Cerebellar cortex (tissue), 1 donor: ENCODE results near the gene SYNM.

ENCODE experiments used
- DNase-seq: peaks from one replicate; pipeline ENCODE4 v3.0.0-alpha.2; 2015; ENCODE audit warnings: low spot score

Gene SYNM

GRCh38 chr15:99140590-99140989 lies 35.7 kb downstream of the SYNM start:
- no peak for DNase-seq

DNA sequence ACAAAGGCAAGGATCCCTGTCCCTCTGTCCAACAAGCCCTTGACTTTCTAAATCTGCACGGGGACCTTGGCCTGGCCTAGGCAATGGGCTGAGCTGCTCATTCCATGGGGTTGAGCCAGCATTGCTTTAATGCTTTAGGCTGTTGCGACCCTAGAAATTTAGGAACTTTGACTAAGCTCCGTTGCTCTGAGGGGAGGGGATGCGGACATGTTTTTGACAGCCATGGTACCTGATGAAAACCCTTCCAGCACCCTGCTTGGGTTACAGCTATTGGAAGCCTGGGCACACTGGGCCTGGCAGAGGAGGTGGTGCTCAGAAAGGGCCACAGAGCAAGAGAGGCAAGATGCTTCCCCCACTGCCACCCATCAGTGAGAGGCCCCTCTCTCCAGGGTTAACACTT lies 37.1 kb downstream of the SYNM start:
- no peak for DNase-seq

GRCh38 chr15:99142562-99142961 lies 37.7 kb downstream of the SYNM start:
- DNase-seq: no peak

DNA sequence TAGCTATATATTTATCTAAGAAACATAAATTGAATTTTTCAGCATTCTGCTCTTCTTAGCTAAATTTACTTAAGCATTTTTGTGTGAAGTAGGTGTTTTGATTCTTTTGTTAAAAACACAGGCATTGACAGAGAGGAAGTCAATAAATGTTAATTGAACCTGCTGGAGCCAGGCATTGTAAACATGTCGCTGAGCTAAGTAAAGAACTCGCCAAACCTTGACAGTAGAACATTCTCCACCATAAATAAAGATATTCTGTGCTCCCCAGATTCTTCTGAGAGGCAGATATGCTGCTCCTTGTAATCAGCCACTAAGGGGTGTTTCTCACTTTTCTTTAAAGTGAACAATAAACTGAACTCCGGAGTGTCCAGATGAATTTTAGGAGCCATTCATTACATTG lies 38.4 kb downstream of the SYNM start:
- no peak for DNase-seq

- no peak for DNase-seq
Measured at GRCh38 chr15:99143655-99144610, 39.1 kb downstream of the SYNM start.

DNA sequence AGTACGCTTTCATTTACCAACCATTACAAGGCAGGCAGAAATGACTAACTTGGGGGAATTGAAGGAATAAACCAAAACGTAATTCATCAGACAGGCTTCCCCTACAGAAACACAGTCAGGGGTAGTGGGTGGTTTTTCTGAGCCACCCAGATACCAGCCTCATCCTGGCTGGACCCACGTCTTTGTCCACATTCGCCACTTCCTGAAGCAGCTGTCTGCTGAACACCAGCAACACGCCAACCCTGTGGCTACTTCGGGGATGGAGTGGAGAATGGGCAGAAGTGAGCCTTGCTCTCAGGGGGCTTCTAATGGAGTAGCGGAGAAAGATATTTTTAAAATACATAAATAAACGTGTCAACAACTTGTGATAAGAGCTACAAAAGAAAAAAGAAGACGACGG lies 40.1 kb downstream of the SYNM start:
- no peak for DNase-seq

DNA sequence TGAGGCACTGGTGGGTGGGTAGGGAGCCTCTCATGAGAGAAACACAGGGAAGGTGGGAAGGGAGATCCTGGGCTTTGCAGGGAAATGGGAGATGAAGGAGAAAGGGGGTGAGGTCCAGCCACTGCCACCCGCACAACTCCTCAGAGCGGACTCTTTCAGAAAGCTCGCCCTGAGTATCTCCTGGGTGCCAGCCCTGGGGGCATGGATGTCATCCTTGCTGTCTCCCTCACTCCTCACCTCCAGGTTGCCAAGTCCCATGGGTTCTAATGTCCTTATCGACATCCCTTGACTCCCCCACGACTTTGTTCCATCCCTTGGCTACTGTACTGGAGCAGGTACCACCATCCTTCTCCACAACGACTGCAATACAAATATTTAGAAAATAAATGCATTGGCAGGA lies 40.9 kb downstream of the SYNM start:
- no peak for DNase-seq

DNA sequence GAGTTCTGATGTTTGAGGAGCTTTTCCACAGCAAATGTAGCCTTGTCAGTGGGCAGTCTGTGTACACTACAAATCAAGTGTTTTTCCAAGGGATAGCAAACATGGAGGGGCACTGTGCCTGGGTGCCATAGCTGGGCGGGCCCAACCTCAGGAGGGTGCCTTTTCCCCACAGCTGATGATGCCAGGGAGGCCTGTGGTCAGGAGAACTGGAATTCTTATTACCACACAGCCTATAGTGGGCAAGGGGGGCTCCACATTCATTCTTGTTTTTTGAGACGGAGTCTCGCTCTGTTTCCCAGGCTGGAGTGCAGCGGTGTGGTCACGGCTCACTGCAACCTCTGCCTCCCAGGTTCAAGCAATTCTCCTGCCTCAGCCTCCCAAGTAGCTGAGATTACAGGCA lies 41.8 kb downstream of the SYNM start:
- DNase-seq: no peak

DNA sequence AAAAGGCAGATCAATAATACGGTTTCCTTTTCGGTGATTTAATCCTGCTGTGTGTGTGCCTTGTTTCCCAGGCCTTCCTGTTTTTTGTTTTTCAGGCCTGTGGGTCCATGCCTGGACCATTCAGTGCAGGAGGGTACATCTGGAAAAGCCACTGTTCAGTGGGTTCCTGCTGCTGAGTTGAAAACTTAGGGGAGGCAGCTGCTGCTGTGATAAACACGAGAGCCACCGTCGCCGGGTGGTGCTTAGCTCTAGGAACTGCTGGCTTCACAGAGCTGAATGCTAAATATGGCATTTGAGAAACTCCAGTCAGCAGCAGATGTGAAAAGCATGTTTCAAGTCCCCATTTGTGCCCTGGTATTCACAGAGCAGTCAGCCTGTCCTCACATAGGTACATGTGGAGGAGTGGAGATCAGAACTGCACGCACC lies 44.0 kb downstream of the SYNM start:
- DNase-seq: no peak

DNA sequence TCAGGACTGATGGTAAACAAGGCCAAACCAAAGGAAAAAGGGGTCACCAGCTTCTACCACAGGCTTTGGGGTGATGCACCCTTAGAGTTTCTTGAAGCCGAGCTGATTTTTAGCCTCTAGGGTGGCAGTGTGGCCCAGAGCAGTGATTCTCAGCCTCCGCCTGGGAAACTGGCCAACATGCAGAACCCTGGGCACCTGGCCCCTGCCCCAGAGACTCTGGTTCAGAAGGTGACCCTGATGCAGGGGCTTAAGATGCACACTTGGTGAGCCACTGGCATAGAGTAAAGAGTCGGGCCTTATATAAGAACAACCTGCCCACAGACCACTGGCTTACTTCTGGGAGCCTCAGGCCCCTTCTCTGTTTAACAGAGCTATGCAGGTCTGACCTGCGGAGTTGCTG lies 44.5 kb downstream of the SYNM start:
- DNase-seq: no peak

DNA sequence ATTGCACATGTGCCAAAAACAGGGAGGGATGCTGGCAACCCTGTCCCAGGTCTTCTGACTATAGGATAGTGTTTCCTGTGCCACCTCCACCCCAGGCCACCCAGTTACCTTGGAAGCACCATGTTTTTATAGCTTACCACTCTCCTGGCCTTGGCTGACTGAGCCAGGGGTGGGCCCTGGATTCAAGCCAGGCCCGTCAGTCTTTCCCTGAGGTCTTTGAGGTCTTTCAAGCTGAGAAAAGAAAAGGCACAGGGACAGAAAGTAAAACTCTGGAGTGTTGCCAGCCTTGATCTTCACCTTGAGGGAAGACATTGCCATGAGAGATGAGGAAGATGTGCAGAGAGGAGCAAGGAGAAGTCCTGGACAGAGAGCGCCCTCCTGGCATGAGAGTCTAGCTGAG lies 46.3 kb downstream of the SYNM start:
- DNase-seq: no peak

DNA sequence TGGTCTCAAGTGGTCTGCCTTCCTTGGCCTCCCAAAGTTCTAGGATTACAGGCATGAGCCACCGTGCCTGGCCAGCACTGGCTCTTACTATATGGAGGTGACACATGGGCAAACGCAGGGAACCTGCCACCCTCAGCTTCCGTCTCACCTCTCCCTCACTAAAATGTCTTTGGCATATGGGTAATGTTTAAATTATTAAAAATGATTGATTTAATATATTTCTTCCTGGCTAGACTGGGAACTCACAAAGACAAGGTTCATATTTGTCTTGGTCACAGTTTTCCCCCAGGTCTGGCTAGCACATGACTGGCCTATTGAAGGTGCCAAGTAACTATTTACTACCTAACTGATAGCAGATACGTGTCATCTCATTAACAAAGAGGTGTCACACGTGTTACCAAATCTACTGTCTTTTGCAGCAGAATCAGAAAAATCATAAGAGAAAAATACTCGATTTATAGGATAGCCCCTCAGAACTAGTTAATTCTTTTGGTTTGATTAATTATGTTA lies 48.2 kb downstream of the SYNM start:
- no peak for DNase-seq

DNA sequence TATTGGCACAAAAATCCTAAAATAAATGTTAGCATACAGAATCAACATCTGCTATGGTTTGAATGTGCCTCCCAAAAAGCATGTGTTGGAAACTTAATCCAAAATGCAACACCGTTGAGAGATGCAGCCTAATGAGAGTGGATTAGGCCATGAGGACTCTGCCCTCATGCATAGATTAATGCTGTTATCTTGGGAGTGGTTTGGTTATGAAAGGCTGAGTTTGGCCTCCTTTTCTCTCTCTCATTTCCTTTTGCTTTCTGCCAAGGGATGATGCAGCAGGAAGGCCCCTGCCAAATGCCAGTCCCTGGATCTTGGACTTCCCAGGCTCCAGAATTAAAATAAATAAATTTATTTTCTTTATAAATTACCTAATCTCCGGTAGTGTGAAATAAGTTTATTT lies 49.4 kb downstream of the SYNM start:
- DNase-seq: no peak

DNA sequence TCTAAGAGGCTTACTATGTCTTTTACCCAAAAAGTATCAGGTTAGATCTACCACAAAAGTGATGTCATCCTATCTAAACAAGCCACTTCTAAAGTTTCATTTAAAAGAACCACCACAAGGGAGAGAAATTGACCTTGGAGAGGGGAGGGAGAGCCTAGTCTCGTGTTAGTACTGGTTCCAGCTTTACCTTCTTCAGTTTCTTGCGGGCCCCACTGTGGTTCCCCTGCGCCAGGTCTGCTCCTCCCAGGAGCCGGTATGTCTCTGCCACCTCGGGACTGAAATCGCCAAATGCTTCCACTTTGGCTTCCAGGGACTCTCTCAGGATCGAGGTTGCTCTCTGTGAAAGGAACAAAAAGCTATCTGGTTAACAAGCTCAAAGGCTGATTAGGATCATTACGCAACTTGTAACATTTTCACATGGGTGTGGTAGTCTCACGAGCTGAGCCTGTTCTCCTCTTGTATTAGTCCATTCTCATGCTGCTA lies 51.1 kb downstream of the SYNM start:
- no peak for DNase-seq

- no peak for DNase-seq
Measured at GRCh38 chr15:99157456-99157855, 52.6 kb downstream of the SYNM start.

DNA sequence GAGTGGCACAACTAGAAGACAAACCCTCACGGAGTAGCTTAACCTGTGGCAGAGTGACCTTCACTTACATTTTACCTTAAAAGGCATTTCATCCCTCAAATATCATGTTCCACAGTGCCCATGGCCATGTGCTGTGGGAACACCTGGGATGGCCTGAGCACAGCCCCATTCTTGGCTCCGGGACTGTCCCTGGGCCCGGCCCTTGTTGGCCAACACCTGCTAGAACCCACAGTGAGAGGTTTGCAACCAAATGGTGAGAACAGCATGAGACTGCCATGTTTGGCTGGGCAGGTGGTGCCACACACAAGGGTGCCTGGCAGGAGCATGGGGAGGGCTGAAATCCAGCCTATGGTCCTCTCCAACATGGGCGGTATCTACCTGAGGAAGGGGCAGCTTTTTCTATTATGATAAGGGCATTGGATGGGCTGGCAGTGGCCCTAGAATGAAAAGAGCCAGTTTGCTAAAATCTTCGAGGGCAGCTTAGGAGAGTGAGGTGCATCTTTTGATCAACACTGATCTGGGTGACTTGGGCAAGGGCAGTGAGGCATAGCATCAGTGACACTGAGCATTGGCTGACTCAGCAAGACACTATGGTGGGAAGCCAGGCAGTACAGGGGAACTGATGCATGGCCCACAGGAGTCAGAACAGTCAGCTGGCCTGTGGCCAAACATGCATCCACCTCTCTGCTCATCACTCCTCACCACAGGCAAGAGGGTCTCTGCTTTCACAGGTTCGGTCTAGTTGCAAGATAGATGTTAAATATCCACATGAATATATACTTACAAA lies 53.9 kb downstream of the SYNM start:
- DNase-seq: no peak

- DNase-seq: no peak
Measured at GRCh38 chr15:99163271-99164062, 58.6 kb downstream of the SYNM start.

- no peak for DNase-seq
Measured at GRCh38 chr15:99164119-99164518, 59.2 kb downstream of the SYNM start.

GRCh38 chr15:99165020-99165790 lies 60.3 kb downstream of the SYNM start:
- DNase-seq: no peak

DNA sequence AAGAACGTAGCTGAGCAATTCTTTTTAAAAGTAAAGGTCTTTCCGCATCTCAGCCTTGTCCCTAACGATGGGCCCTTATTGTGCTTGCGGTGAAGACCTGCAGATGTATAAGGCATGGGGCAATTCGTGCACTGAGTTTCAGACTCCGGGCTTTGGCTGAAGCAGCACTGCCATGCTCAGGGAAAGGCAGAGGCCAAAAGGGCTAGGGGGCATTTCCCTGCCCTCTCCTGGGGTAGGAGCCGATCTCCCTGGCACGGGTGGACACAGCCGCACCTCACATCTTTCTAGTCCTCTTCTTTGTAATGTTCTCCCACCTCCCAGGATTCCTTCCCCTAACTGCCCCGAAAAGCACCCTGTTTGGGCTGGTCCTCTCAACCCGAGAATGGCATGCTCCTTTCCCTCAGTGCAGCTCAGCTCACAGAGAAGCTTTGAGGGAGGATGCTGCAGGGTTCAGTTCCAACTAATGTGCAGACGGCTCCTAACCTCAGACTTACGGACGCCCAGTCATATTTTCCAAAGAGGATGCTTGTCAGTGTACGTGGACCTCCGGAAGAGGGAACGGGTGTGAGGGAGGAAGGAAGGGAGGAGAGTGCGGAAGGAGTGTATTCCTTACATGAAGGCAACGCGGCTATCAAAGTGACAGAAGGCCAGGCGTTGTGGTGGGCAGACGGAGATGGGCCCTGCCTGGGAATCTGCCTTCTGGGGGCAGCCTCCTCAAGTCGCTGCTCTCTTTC lies 61.2 kb downstream of the SYNM start:
- DNase-seq: no peak

GRCh38 chr15:99167201-99167600 lies 62.3 kb downstream of the SYNM start:
- DNase-seq: no peak
